NCI-H345 treated with DMSO at 0.1 percent for 48 hours (cell line): ENCODE measurements around the gene SHTN1.

ENCODE experiments used
- DNase-seq: peaks from one replicate; lab custom pipeline; 2025; ENCODE audit not compliant: unreplicated experiment; lab: John Stamatoyannopoulos, UW

The SHTN1 gene

GRCh38 chr10:116875897-116876296, 129.1 kb downstream of the SHTN1 start:
- DNase-seq, result no peak

GRCh38 chr10:116873134-116873533, 131.9 kb downstream of the SHTN1 start:
- no peak for DNase-seq

DNA sequence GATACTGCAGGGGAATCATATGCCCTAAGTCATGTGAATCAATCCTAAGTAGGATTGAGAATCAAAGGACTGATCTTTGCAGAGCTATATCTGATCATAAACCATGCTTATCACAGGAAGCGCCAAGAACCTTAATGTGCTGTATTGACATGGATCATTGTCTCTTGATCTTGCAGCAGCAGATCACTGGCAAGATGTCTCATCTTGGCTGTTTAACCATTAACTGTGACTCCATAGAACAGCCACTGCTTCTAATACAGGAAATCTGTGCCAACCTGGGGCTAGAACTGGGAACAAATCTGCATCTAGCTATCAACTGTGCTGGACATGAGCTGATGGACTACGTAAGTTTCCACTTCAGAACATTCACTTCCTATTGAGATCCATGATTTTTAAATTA, 134.0 kb downstream of the SHTN1 start:
- no peak for DNase-seq

DNA sequence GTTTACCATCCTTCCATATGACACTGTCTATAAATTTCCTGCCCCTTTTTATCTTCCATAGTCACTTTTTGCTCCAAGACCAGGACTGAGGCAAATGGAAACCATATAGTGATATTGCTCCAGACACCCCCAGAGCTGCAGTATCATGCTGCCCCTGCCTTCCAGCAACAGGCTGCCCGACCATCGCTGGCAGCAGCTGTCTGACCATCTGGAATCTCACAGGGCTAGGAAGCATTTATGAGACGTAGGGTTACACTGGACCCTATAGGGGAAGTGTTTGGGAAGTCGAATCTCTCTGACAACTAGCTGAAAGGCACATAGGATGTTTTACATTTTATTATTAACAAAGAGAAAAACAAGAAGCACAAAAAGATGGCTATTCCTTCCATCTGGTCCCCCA, 136.3 kb downstream of the SHTN1 start:
- DNase-seq, result no peak

DNA sequence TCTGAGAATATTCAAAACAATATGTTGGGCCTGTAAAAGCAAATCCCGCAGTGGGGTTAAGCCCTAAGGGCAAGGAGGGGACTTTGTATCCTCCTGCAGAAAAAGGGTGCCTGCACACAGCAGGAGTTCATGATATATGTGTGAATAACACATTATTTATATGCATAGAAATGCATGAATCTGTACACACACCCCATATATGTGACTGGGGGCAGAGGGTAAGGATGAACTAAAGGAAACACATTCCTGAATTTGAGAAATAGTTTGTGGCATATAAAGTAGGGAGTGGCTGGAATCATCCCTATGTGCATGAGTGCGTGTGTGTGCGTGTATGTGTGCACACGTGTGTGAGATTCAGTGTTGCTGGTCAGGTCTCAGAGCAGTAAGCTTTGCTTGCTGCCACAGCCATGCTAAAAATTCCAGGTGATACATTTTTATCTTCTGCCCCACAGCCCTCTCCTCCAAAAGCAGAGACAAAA, 136.8 kb downstream of the SHTN1 start:
- no peak for DNase-seq

GRCh38 chr10:116866987-116867595, 137.9 kb downstream of the SHTN1 start:
- DNase-seq, result no peak

DNA sequence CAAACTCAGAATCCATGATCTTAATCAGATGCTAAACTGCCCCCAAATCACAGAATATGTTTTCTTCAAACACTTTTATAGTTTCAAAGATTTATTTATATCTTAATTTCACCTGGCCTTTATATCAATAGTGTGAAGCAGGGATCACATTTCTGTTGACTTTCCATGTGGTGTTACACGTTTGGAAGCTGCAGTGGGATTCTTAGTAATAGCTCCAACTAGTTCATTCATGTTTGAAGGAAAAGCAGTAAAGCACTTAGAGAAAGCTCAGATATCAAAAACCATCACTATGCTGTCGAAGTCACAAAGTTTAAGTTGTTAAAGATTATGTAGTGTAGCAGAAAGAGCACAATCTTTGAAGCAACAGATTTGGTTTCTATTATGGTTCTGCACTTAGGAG, 138.9 kb downstream of the SHTN1 start:
- no peak for DNase-seq

GRCh38 chr10:116864436-116864835, 140.6 kb downstream of the SHTN1 start:
- DNase-seq, result no peak

GRCh38 chr10:116861796-116862195, 143.2 kb downstream of the SHTN1 start:
- DNase-seq, result no peak

DNA sequence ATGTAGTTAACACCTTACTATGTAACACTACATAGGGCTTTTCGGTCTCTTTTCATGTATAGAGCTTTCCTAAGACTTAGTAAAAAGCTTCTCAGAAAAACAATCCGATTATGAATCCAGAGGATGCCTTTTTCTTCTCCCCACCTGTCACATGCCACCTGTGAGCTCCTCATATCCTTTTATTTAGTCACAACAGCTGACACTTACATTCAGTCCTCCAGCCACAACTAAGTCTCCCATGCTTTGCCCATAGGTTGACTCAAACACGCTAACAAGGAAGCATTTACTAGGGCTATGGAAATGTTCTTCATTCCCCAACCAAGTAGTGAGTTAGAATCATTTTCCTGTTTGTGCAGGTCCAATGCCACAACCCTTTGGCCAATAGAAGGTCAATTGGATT, 147.8 kb downstream of the SHTN1 start:
- DNase-seq, result no peak

DNA sequence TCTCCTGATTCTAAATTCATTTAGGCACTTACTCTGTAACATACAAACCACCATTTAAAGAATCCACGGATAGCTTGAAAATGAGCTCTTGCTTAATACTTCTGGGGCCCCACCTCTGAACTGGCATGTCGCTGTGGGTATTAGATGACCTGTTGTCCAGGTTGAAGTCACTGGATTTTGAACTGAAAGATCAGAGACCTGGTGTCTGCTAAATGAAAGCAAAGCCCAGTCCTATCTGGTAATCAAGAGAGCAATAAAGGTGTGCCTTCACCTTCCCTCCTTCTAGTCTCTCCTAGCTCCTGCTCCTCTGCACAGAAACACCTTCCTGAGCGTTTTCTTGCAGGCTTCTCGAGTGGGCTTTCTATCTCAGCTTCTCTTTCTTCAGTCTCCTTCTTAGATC, 151.3 kb downstream of the SHTN1 start:
- no peak for DNase-seq

DNA sequence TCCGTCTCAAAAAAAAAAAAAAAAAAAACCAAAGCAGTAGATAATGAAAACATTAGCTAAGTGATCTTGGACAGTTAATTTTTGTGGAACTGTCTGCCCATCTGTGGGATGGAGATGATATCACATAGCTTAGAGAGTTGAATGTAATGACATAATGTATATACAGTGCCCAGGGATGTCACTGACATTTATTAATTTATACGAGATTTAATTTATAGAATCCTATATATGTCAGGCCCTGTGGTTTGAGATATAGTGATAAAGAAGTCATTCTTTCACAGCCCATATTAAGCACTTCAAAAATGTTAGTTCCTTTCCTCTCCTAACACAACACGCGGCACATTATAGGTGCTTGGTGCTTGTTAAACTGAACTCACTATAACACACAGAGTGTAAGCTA, 151.7 kb downstream of the SHTN1 start:
- DNase-seq, result no peak

GRCh38 chr10:116852246-116852645, 152.7 kb downstream of the SHTN1 start:
- no peak for DNase-seq

DNA sequence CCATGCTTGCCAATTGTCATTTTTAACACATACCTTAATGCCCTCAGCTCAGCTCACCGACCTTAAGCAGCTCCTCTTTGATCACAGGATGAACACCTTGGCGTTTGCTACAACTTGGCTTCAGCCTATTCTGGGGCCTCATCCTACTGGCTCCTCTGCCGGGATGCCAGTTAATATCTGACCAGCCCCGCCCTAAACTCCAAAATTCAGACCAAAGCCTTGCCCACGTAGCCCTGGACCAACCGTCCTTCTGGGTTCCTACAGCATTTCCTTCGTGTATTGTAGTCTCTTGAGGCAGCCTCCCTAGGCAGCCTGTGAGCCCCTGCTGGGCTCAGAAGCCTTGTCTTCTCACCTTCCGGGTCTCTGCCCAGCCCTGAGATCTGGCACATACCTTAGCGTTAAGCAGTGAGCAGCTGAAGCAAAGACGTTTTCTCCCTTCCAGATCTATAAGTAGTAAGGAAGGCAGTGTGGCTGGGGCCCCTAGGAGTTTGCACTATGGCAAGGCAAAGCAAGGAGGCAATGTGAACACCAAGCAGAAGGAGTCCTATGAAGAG, 154.9 kb downstream of the SHTN1 start:
- no peak for DNase-seq

GRCh38 chr10:116849248-116850057, 155.5 kb downstream of the SHTN1 start, which contains the start of gene ENO4:
TSS of gene ENO4 (plus strand) at chr10:116849499. CDS start at chr10:116849567, 68 bp downstream.
- peak; percentile 75 for DNase-seq

DNA sequence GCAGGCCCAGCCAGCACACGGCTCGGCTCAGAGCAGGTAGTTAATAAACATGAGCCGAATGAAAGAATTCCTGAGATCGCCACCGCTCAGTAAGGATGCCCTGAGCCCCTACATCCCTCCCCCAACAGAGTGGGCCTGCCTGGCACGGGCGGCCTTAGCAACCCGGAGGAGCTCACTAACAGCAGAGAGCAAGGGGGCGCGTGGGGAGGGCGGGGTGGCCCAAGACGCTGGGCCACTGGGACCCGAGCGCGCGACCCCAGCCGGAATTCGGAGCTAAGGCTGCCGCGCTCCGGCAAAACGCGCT, 156.1 kb downstream of the SHTN1 start:
- DNase-seq, result no peak

DNA sequence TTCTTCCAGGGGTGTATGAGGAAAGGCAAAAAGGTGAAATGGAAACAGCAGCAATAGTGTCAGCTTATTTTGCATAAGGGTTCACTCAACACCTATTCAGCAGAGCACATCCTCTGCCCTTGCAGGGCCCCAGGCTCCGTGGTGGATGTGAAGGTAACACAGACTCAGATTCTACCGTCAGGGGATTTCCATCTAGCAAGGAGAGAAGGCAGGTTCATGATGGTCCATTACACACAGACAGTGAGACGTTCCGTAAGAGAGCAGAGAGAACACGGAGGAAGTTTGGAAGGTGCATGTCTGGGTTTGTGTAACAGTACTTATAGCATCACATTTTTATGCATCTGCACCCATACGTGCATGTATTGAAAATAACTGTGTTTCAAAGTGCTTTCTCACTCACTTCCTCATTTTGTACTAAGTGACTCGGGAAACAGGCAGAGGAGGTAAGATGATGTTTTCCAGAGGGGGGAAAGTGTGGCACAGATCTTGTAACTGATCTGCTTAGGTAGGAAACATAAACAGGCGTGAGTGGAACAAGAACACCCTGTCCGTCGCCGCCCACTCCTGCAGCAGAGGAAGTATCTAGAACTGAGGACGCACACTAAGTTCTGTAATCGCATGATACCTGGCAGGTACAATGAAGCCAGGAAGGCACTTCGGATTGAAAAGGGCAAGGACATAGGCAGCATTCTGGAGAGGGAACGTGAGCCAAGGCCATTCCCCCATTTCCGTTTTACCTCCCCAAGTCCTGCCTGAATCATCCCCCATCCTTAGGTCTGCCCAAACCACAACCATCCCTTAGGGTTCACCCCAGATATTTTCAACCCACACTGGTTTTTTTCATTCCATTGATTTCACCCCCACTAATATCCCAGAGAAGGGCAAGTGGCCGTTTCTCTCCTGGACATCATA, 156.7 kb downstream of the SHTN1 start:
- DNase-seq, result no peak

GRCh38 chr10:116845823-116846222, 159.2 kb downstream of the SHTN1 start:
- no peak for DNase-seq

- DNase-seq, result no peak
These were observed 164.5 kb downstream of the SHTN1 start for GRCh38 chr10:116840389-116841075.

DNA sequence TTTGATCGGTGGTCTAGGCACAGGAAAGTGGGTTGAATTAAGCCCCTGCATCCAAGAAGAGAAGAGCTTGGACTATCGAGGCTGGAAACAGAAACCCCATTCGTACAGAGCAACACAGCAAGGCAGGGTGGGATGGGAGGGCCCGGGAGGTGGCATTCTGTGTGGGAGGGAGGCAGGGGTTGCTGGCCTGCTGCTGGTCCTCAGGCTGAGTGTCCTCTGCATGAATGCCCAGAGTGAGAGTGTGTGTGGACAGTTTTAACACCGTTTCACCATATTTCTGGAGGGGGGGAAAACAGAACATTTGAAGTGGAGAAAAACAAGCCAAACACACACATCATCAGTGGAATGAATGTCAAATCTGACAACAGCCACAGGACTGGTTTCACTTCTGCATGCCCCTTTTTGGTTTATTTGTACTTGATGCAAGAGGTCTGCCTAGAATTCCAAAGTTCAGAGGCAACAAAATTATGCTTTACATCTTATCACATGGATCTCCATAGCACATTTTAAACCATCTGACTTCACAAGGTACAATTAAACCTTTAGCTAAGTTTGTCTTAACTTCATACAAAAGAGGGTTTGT, 166.8 kb downstream of the SHTN1 start:
- DNase-seq, result no peak
